Activated T-helper 1 cell treated with anti-CD3 and anti-CD28 coated beads, Interleukin-12 subunit alpha, Interleukin-12 subunit beta, Interleukin-2, Interleukin-4 antibody, amounts not matched to agents 30 ng/mL and 10 ng/mL and 1 ng/mL, durations not matched to agents 14 hours and 24 hours and 36 hours (primary cell): ENCODE results near the gene GARIN5B. TPM values are rescaled to one million over a fixed set of nuclear protein-coding genes. Genes with fewer than 3 reads are reported as not detected.

Experiments
- DNase-seq: peaks from one replicate; pipeline ENCODE4 v3.0.0; 2021; ENCODE audit warnings: low spot score
- H3K27ac Mint-ChIP-seq: one replicate; pipeline ENCODE4 v1.8.0; 2021; ENCODE audit warnings: mild to moderate bottlenecking, mixed read lengths
- H3K27me3 Mint-ChIP-seq: one replicate; pipeline ENCODE4 v1.8.0; 2022; ENCODE audit warnings: mild to moderate bottlenecking, moderate library complexity, mixed read lengths; ENCODE audit not compliant: insufficient read depth
- H3K36me3 Mint-ChIP-seq: one replicate; pipeline ENCODE4 v1.8.0; 2021; ENCODE audit warnings: low read depth, mixed read lengths
- H3K4me1 Mint-ChIP-seq: one replicate; pipeline ENCODE4 v1.8.0; 2021; ENCODE audit warnings: low read depth, mixed read lengths
- H3K4me3 Mint-ChIP-seq: one replicate; pipeline ENCODE4 v1.8.0; 2021; ENCODE audit warnings: mild to moderate bottlenecking, moderate library complexity, mixed read lengths
- H3K9me3 Mint-ChIP-seq: one replicate; pipeline ENCODE4 v1.8.0; 2021; ENCODE audit warnings: mixed read lengths
- intact Hi-C: fragments of 100-400 bp; cut with micrococcal nuclease; formaldehyde crosslinking; loops from one replicate; pipeline ENCODE4 v1.15.1; 2024
- total RNA-seq: library from RNA; stranded (reverse); gene quantifications from 2 replicates; pipeline ENCODE4 v1.2.3, GENCODE V29; 2022

GARIN5B gene
- total RNA-seq, 1 donor from 2014 or later, result 0.05 TPM

DNA sequence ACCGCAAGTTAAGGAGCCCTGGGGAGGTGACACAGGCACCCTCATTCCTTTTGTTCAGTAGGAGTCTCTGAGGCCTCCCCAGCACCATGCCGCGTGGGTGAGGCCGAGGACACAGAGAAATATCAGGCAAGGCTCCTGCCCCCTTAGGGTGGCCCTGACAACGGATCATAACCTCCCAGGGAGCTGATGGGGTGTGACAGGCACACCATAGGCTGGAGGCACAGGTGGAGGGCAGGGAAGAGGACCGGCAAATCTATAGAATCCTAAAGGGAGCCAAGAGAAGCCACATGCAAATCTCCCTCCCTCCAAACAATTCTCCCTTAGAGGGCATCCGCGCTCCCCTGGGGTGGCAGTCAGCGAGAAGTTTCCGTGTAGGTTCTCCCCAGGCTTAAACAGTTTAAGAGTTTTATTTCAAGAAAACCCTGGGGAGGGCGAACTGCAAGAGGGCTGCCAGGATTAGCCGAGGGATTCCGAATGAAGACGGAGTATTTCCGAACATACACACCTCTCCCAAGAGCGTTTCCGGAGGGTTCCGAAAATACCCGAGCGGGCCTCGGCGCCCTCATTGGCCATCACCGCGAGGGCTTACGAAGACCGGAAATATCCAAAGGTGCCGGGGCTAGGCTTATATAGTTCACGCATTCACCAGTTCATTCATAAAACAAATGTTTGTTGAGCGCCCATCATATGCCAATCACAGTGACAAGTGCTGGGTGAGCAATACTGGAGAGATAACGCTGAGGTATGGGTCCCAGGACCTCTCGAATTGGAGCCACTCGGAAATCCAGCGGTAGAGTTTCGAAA, 22.1 kb upstream of the GARIN5B start:
- H3K4me1 Mint-ChIP-seq, result peaks cover 39% of the 10 kb centered on the region
- H3K27me3 Mint-ChIP-seq, result no peaks in the 10 kb centered on the region
- peaks cover 36% of the 10 kb centered on the region for H3K36me3 Mint-ChIP-seq
- H3K9me3 Mint-ChIP-seq, result no peaks in the 10 kb centered on the region
- H3K27ac Mint-ChIP-seq, result peak overlapping the region; percentile 96
- H3K4me3 Mint-ChIP-seq, result peak overlapping the region; percentile 99
- DNase-seq, result peak; percentile 93
- intact Hi-C loops, result loop anchor here (1.0 kb wide), 10 partner anchors 23 to 322 kb away; partner anchors contain the start of genes COX6B2, HSPBP1, KMT5C and PPP1R12C

DNA sequence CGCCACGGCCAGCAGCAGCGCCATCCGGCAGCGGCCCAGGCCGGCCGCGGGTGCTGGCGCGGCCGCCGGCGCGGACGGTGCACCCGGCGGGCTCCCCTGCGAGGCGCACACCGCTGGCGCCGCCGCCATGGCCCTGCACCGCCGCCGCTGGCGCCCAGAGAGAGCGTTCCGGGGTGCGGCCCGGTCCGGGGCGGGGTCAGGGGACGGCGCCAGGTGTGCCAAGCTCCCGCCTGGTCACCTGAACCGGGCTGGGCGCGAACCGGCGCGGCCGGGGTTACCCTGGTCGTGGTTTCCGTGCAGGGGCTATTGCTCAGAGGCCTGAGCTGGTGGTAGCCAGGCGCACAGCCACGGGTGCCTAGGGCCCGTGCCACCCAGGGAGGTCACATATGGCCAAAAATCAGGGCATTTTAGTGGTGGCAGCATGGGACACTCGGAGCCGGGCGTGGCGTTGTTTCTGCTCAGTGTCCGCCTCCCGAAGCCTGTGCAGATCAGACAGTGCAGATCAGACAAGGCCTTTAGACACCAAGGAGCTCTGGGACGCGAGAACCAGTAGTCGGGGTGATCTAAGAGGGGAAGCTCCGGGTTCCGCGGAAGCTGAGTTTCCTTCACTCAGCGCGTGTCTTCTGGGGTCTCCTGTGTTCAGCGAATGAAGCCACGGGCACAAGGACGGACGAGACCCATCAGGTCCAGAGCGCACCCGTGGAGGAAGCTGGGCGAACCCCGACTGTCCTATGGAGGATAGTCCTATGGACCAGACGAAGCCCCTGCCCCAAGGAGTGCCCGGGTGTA, 21.3 kb upstream of the GARIN5B start, which contains the start of gene TMEM238:
TSS of gene TMEM238 (minus strand) at position 162 of the 789 bp plus-strand sequence. CDS start at position 129, 33 bp downstream.
- Mint-ChIP-seq H3K36me3 (peaks cover 29% of the 10 kb centered on the region), H3K27me3 (no peaks in the 10 kb centered on the region), H3K4me1 (peaks cover 34% of the 10 kb centered on the region), H3K27ac (peak within 1 kb of the TSS; percentile 96), H3K9me3 (no peaks in the 10 kb centered on the region), H3K4me3 (peak within 1 kb of the TSS; percentile 99)
- intact Hi-C loops, result no loop called here
- DNase-seq, result peak; percentile 34

DNA sequence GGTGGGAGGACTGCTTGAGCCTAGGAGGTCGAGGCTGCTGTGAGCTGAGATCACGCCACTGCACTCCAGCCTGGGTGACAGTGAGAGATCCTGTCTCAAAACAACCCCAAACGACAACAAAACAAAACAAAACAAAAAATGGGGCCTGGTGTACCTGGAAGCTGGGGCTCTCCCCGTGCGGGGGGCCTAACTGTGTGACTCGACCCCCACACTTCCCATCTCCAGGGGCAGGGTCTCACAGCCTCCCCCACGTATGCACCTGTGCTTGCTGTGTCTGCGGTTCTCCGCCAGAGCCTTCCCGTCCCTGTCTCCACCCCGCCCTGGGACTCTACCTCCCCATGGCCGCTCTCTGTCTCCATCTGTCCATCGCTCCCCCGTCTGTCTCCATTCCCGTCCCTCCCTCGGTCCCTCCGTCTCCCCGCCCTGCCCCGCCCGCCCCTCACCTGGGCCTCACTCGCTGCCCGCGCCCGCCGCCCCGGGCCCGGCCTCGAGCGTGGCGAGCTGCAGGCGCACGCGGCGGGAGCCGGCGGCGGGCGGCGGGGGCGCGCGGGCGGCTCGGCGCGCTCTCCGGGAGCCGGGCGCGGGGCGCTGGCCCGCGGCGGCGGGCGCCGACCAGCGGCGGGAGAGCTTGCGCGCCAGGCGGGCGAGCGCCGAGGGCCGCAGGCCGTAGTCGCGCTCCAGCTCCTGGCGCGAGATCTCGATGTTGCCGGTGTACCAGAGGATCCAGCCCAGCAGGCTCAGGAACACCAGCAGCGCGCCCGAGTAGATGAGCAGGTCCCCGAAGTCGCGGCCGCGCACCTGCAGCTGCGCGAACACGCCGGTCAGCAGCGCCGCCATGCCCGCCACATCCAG, 20.4 kb upstream of the GARIN5B start:
- Mint-ChIP-seq H3K4me3 (peak overlapping the region; percentile 92), H3K4me1 (peaks cover 27% of the 10 kb centered on the region), H3K27me3 (no peaks in the 10 kb centered on the region), H3K27ac (peak overlapping the region; percentile 92), H3K9me3 (no peaks in the 10 kb centered on the region), H3K36me3 (peaks cover 28% of the 10 kb centered on the region)
- DNase-seq, result peak; percentile 38
- intact Hi-C loops, result no loop called here

DNA sequence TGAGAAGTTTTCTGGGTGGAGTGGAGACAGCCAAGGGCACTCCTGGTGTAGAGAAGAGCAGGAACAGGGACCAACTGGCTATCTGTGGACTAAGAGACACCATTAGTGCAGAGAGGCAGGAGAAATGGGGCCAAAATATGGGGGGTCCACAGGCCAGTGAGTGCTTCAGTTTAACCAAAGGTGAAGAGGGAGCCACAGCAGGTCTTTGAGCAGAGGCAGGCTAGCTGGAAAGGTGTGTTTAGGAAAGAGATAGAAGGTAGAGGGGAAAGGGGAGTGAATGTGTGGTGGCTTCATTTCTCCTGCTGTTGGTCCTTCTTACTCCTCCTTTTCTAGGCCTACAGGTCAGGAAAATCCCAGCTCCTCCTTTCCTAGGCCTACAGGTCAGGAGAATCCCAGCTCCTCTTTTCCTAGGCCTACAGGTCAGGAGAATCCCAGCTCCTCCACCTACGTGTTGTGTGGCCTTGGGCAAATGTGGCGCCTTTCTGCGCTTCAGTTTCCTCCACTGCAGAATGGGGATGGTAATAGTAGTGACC, 19.5 kb upstream of the GARIN5B start:
- H3K36me3 Mint-ChIP-seq, result peaks cover 21% of the 10 kb centered on the region
- peak overlapping the region; percentile 92 for H3K4me3 Mint-ChIP-seq
- peak overlapping the region; percentile 92 for H3K27ac Mint-ChIP-seq
- H3K4me1 Mint-ChIP-seq, result peaks cover 23% of the 10 kb centered on the region
- no peaks in the 10 kb centered on the region for H3K9me3 Mint-ChIP-seq
- no peak for DNase-seq
- intact Hi-C loops, result no loop called here
- H3K27me3 Mint-ChIP-seq, result no peaks in the 10 kb centered on the region

DNA sequence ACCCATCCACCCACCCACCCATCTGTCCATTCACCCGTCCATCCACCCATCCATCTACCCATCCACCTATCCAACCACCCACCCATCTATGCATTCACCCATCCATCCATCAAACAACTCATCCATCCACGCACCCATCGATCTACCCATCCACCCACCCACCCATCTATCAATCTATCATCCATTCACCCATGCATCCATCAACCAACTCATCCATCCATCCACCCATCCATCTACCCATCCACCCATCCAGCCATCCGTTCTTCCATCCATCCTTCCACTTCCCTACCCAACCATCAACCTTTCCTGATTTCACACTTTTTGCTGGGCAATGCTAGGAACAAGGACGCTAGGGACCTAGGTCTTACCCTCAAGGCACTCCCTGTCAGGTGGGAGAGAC, 19.0 kb upstream of the GARIN5B start:
- Mint-ChIP-seq H3K36me3 (peaks cover 15% of the 10 kb centered on the region), H3K4me1 (peaks cover 18% of the 10 kb centered on the region), H3K4me3 (peak overlapping the region; percentile 92), H3K27me3 (no peaks in the 10 kb centered on the region), H3K9me3 (no peaks in the 10 kb centered on the region), H3K27ac (peak overlapping the region; percentile 60)
- no peak for DNase-seq
- intact Hi-C loops, result no loop called here

DNA sequence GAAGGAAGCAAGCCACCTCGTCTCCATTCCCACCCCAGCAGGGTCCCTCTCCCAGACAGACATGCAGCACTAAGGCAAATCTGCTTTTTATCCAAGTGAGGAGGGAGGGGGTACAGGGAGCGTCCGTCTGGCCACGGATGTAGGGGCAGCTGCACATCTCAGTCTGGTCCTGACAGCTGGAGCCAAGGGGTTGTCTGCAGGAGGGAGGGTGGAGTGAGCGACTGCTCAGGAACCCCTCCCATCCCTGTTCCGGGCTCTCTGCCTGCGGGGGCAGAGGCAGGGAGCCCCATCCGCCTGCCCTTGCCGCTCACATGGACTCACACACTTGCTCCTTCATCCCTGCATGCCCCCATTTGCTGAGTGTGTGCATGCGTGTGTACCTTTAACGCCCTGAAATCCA, 16.1 kb upstream of the GARIN5B start:
- intact Hi-C loops, result no loop called here
- Mint-ChIP-seq H3K36me3 (peaks cover 4% of the 10 kb centered on the region), H3K4me1 (peaks cover 10% of the 10 kb centered on the region), H3K27ac (no peak overlapping the region), H3K27me3 (peaks cover 6% of the 10 kb centered on the region), H3K9me3 (no peaks in the 10 kb centered on the region), H3K4me3 (no peak overlapping the region)
- DNase-seq, result no peak

DNA sequence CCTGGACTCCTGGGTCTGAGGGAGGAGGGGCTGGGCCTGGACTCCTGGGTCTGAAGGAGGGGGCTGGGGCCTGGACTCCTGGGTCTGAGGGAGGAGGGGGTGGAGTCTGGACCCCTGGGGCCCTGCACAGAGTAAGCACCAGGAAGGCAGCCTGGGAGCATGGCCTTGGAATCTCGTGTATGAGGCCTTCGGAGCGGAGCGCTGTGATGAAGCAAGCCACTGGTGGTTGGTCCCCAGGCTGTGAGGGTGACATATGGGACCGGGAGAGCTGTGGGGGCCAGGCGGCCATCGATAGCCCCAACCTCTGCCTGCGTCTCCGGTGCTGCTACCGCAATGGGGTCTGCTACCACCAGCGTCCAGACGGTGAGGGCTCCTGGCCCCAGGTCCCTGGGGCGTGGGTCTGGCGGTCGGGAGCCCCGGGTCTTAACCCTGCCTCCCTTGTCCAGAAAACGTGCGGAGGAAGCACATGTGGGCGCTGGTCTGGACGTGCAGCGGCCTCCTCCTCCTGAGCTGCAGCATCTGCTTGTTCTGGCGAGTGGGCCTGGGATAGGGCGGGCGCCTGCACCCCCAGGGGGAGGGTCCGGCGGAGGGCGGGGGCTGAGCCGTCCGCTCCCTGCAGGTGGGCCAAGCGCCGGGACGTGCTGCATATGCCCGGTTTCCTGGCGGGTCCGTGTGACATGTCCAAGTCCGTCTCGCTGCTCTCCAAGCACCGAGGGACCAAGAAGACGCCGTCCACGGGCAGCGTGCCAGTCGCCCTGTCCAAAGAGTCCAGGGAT, 14.5 kb upstream of the GARIN5B start:
- Mint-ChIP-seq H3K4me3 (no peak overlapping the region), H3K4me1 (peaks cover 8% of the 10 kb centered on the region), H3K27ac (no peak overlapping the region), H3K36me3 (peaks cover 3% of the 10 kb centered on the region), H3K27me3 (peaks cover 12% of the 10 kb centered on the region), H3K9me3 (no peaks in the 10 kb centered on the region)
- DNase-seq, result no peak
- intact Hi-C loops, result no loop called here

DNA sequence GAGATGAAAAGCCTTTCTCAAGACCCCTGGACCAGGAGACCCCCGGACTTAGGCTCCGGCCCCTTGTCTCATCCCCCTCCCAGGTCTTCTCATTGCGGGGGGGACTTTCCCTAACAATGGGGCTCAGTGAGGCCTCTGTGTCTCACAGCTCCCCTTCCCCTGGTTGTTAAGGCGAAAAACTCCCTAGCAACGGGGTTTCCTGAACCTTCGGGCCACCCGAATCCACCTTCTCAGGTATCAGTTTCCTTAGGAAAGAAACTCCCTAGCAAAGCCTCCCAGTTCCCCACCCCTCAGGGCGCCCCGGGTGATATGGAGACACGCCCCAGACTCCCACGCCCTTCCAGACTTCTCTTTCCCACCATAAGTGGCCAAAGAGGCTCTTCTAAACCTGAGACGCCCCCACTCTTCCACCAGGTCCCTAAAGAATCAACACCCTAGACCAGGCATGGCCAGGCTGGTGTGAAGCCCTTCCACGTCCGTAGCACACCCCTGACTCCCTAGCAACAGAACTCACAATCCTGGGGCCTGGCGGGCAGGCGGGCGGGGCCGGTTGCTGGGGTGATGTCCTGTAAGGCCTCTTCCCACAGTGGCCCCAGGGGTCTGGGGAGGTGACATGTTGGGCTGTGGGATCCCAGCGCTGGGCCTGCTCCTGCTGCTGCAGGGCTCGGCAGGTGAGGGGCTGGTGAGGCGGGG, 13.3 kb upstream of the GARIN5B start, which contains the start of gene TMEM190:
TSS of gene TMEM190 (plus strand) at position 586 of the 693 bp plus-strand sequence. CDS start at position 614, 28 bp downstream.
- H3K4me1 Mint-ChIP-seq, result no peaks in the 10 kb centered on the region
- H3K27ac Mint-ChIP-seq, result no peak within 1 kb of the TSS
- intact Hi-C loops, result no loop called here
- no peaks in the 10 kb centered on the region for H3K36me3 Mint-ChIP-seq
- no peak for DNase-seq
- H3K4me3 Mint-ChIP-seq, result no peak within 1 kb of the TSS
- H3K9me3 Mint-ChIP-seq, result no peaks in the 10 kb centered on the region
- peaks cover 21% of the 10 kb centered on the region for H3K27me3 Mint-ChIP-seq

DNA sequence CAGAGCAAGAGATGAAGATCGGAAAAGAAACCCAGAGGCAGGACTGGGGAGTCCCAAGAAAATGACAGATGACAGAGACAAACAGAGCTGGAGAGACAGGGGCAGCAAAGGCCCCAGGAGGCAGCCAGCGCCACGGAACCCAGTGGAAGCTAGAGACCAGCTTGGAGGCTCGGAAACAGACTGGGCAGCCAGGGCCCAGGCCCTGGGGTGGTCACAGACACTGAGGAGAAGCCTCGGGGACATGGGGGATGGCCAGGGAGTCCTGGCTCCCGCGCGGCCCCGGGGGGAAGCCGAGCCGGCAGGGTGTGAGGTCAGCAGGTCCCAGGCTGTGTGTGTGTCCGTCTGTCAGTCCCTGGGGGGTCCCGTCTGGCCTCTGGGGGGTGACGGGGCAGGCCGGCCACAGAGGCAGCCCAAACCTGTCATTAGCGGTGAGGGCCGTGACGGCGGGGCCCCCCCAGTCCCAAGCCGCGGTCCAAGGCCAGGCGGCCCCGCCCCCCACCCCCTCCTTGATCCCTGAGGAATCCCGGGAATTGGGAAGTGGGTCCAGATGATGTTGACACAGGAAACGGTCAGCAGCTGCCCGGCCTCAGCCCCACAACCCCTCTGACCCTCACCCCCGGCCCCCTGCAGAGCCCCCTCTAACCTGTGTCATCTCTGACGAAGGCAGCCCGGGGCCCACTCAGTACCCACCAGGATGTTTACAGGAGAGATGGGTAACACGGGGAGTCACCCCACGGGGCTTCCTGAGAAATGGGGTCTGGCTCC, 11.1 kb upstream of the GARIN5B start:
- no peaks in the 10 kb centered on the region for H3K9me3 Mint-ChIP-seq
- peaks cover 2% of the 10 kb centered on the region for H3K36me3 Mint-ChIP-seq

DNA sequence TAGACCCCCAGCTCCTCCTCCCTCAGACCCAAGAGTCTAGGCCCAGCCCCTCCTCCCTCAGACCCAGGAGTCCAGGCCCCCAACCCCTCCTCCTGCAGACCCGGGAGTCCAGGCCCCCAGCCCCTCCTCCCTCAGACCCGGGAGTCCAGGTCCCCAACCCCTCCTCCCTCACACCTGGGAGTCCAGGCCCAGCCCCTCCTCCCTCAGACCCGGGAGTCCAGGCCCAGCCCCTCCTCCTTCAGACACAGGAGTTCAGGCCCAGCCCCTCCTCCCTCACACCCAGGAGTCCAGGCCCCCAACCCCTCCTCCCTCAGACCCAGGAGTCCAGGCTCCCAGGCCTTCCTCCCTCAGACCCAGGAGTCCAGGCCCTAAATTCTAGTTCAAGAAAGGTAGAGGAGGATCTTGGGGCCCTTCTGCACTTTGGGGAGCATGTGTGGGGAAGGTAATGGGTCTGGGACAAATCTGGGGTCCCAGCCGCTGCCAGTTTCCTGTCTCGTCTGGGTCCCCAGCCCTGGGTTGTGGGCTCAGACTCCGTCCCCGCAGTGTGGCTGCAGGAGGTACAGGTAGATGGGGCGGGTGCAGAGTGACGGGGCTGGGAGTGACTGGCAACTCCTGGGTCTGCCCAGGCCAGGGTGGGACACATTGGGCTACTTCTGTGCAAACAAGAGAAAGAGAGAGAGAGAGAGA, 10.4 kb upstream of the GARIN5B start:
- peaks cover 2% of the 10 kb centered on the region for H3K36me3 Mint-ChIP-seq
- peaks cover 5% of the 10 kb centered on the region for H3K4me1 Mint-ChIP-seq
- DNase-seq, result no peak
- peaks cover 40% of the 10 kb centered on the region for H3K27me3 Mint-ChIP-seq
- H3K9me3 Mint-ChIP-seq, result no peaks in the 10 kb centered on the region
- intact Hi-C loops, result no loop called here
- H3K4me3 Mint-ChIP-seq, result no peak overlapping the region
- no peak overlapping the region for H3K27ac Mint-ChIP-seq

More for the DNA sequence above, 11.1 kb upstream of the GARIN5B start:
- peaks cover 35% of the 10 kb centered on the region for H3K27me3 Mint-ChIP-seq
- H3K4me3 Mint-ChIP-seq, result no peak overlapping the region
- DNase-seq, result no peak
- intact Hi-C loops, result no loop called here
- H3K4me1 Mint-ChIP-seq, result peaks cover 5% of the 10 kb centered on the region
- H3K27ac Mint-ChIP-seq, result no peak overlapping the region
